DMS79 treated with DMSO at 0.1 percent for 48 hours (cell line): ENCODE measurements around the gene TTC19.
"Not testable (repeated sequence)": the region's sequence is repeated elsewhere in the genome, so short reads cannot be mapped to it uniquely, and the experiment has no call there.

Experiments
- DNase-seq: peaks from one replicate; lab custom pipeline; 2025; lab: John Stamatoyannopoulos, UW

Gene TTC19

DNA sequence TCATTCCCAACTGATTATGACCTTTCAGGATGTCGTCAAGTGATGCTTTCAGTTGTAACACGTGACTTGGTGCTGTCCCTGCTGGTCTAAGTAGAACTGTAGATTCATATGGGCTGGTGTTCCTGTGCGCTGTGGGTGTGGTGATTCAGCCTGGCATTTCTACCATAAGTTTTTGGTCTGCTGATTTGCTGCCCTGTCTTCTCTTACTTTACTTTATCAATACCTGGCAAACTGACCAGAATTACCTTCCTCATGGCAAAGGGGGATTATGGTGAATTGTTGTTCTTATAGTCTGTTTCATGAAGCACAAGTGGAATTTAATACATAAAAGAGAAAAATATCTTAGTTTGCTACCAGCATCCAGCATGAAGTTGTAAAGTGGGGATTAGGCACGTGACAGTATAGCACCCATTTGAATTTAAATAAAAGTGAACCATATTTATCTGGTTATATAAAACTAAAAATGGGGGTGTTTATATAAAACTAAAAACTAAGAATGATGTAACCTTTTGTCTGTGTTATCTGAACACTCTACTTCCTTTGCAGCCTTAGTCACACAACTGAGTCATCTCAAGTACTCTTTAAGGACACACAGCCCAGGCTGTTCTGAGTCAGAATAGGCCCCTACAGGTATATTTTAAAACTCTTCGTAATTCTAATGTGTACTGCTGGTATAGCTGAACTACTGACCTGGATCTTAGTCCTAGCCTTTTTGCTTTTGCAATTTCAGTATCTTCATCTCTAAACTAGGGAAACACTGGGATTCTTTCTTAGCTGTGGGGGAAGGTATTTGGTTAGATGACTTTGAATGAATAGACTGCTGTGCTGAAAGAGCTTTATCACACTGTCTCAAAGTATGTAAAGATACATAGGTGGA, 28.3 kb downstream of the TTC19 start:
- DNase-seq = no peak

DNA sequence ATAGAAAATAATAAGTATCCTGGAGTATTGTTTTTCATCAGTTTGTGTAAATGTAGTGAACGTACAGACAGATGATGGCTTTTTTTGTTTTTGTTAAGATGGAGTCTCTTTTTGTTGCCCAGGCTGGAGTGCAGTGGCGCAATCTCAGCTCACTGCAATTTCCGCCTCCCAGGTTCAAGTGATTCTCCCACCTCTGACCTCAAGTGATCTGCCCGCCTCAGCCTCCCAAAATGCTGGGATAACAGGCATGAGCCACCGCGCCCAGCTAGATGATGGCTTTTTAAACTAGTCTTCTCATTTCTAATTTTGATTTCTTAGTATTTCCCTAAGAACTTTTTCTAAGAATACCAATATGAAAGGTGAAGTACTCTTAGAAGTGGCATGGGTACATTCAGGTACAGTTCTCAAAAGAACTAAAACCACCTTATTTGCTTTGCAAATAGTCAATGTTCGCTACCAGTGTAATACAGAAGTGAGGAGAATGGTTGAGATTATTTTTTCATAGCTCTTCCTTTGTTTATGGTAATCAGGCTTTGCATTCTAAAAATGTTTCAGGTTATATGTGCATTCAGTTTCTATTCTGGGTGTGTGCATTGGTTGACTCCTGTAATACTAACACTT, 34.2 kb downstream of the TTC19 start:
- DNase-seq = no peak

- DNase-seq = no peak
Measured at GRCh38 chr17:16036261-16036660, 36.6 kb downstream of the TTC19 start.

DNA sequence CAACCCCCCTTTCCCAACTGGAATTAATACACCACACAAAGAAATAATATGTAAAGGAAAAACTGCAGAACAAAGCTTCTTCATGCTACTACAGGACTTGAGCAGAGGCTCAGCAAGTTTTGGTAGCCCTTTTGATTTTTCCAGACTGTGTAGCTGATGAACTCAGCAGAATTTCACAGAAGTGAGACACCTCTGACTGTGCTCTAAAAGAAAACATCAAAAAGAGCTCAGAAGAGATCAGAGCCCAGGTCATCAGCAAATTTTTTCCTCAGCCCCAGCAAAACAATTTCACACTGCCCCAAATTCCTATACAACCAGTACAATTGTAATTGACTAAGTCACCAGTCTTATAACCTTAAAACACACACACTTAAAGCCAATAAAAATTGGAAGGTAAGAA, 38.0 kb downstream of the TTC19 start:
- DNase-seq = no peak

GRCh38 chr17:16040710-16041251, 41.2 kb downstream of the TTC19 start:
- DNase-seq = no peak

DNA sequence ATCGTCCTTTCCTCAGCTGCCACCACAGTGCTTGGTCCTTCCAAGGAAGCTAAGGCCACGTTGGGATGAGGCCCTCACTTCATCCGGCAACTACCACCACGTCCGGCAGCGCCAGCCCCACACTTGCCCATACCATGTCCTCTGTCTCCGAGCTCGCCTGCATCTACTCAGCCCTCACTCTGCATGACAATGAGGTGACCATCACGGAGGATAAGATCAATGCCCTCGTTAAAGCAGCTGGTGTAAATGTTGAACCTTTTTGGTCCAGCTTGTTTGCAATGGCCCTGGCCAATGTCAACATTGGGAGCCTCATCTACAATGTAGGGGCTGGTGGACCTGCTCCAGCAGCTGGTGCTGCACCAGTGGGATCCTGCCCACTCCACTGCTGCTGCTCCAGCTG, 44.9 kb downstream of the TTC19 start:
- no peak for DNase-seq

DNA sequence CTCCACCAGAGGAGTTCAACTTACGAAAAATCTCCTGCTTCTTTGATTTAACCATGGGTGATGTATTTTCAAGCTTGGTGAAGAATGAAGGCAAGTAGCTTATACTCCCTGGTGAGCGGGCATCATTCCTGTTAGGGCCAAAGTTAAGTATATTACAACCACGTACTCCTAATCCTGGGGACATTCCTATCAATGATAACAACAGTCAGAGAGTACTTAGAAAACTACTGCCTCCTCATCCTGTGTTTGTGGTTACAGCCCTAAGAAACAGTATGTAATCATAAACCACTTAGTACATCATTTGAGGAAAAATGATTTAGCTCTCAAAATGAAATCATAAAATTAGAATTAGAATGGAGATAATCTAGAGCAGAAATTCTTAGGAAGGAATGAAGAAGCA, 47.3 kb downstream of the TTC19 start:
- DNase-seq = no peak

- no peak for DNase-seq
Measured at GRCh38 chr17:16048811-16049449, 49.3 kb downstream of the TTC19 start.

GRCh38 chr17:16050844-16051243, 51.2 kb downstream of the TTC19 start:
- no peak for DNase-seq

DNA sequence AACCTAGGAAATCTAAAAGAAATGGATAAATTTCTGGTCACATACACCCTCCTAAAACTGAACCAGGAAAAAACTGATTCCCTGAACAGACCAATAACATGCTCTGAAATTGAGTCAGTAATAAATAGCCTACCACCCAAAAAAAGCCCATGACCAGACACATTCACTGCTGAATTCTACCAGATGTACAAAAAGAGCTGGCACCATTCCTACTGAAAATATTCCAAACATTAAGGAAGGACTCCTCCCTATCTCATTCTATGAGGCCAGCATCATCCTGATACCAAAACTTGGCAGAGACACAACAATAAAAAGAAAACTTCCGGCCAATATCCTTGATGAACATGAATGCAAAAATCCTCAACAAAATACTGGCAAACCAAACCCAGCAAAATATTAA, 52.9 kb downstream of the TTC19 start:
- no peak for DNase-seq

DNA sequence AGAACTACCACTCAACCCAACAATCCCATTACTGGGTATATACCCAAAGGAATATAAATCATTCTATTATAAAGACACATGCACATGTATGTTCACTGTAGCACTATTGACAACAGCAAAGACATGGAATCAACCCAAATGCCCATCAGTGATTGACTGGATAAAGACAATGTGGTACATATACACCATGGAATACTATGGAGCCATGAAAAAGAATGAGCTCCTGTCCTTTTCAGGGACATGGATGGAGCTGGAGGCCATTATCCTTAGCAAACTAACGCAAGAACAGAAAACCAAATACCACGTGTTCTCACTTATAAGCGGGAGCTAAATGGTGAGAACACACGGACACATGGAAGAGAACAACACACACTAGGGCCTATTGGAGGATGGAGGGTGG, 55.5 kb downstream of the TTC19 start:
- DNase-seq = not testable (repeated sequence)

- no peak for DNase-seq
Measured at GRCh38 chr17:16061631-16062030, 62.0 kb downstream of the TTC19 start.

DNA sequence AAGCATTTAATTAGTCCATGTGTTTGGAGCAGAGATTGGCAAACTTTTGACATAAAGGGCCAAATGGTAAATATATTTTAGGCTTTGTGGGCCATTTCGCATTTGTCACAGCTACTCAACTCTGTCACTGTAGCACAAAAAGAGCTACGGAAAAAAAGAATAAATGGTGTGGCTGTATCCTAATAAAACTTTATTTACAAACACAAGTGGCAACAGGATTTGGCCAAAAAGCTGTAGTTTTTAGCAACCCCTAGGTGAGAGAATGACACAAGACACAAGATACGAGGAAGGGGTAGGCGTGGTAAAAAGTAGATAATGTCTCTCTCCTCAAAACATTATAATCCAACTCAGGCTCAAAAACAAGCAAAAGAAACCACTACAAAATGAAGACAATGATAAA, 66.5 kb downstream of the TTC19 start:
- DNase-seq = no peak

GRCh38 chr17:16068323-16068722, 68.7 kb downstream of the TTC19 start:
- DNase-seq = no peak

- DNase-seq = no peak
Measured at GRCh38 chr17:16072031-16072430, 72.4 kb downstream of the TTC19 start.

- no peak for DNase-seq
Measured at GRCh38 chr17:16073845-16074244, 74.2 kb downstream of the TTC19 start.

DNA sequence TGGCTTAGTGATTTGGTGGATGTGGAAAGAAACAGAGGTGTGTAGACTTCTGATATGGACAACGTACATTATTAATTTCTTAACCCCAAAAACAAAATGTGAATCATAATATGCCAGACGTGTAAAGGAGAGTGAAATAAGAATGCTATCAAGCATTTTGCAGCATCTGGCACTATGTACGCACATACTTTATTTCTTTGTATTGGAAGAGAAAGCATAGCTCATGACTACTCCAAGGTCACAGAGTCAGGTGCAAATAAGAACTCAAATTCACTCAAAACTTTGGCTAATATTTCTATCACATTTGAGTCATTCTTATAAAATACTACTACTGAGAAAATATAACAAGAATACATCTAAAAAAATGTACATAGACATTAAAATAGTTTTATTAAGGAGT, 74.8 kb downstream of the TTC19 start:
- DNase-seq = no peak

- no peak for DNase-seq
Measured at GRCh38 chr17:16075949-16076348, 76.3 kb downstream of the TTC19 start.
